ENCODE results near the gene LPP. TPM values are rescaled to one million over a fixed set of nuclear protein-coding genes. Genes with fewer than 3 reads are reported as not detected.

The LPP gene
- total and polyA plus RNA-seq, 2 of the 13 experiments (the other 11 are each of a cell fraction or from before 2014, with no cell fraction given) = 19.2 to 29.9 TPM

- TF ChIP-seq SRSF9 (IDR thresholded peaks at IDR 0.05; ENCODE audit: borderline replicate concordance, insufficient read depth, low read depth, low read length, poor library complexity, severe bottlenecking) (no peak), ZNF839 (CRISPR knock-in tag; IDR thresholded peaks at IDR 0.05; ENCODE audit: borderline replicate concordance) (no peak), ZNF20 (CRISPR knock-in tag; IDR thresholded peaks at IDR 0.05) (no peak), UBTF (CRISPR knock-in tag; IDR thresholded peaks at IDR 0.05) (no peak), ZNF747 (CRISPR knock-in tag; IDR thresholded peaks at IDR 0.05; ENCODE audit: borderline replicate concordance) (no peak), ZNF564 (CRISPR knock-in tag; IDR thresholded peaks at IDR 0.05) (no peak), ATF4 (CRISPR knock-in tag; IDR thresholded peaks at IDR 0.05) (no peak), CREB3 (CRISPR knock-in tag; IDR thresholded peaks at IDR 0.05) (no peak), ZNF607 (CRISPR knock-in tag; IDR thresholded peaks at IDR 0.05; ENCODE audit: borderline replicate concordance) (no peak), NFIB (CRISPR knock-in tag; IDR thresholded peaks at IDR 0.05; ENCODE audit: borderline replicate concordance) (no peak), MAFK (conservative IDR thresholded peaks at IDR 0.05 in 1 of 2, IDR thresholded peaks at IDR 0.05 in 1 of 2; ENCODE audit: low read length in 2 of 2) (no peak), SETDB1 (CRISPR knock-in tag; IDR thresholded peaks at IDR 0.05; ENCODE audit: borderline replicate concordance) (no peak), ZFP36L1 (CRISPR knock-in tag; IDR thresholded peaks at IDR 0.05) (no peak), ZNF550 (CRISPR knock-in tag; IDR thresholded peaks at IDR 0.05; ENCODE audit: borderline replicate concordance) (no peak), ZNF549 (CRISPR knock-in tag; IDR thresholded peaks at IDR 0.05) (no peak), ZNF891 (CRISPR knock-in tag; IDR thresholded peaks at IDR 0.05) (no peak), ZNF326 (CRISPR knock-in tag; IDR thresholded peaks at IDR 0.05; ENCODE audit: borderline replicate concordance) (no peak), GTF2F1 (IDR thresholded peaks at IDR 0.05; ENCODE audit: low read length) (no peak), SNAPC5 (CRISPR knock-in tag; IDR thresholded peaks at IDR 0.05; ENCODE audit: borderline replicate concordance) (no peak), FOXP4 (CRISPR knock-in tag; IDR thresholded peaks at IDR 0.05) (no peak), BCL6 (CRISPR knock-in tag; IDR thresholded peaks at IDR 0.05) (peak; percentile 71; the same call in 1 of the 2 replicates), SMAD9 (CRISPR knock-in tag; IDR thresholded peaks at IDR 0.05) (no peak)
Measured at GRCh38 chr3:188157971-188158370, 4.0 kb downstream of the LPP start (continued).
